Sigmoid colon (tissue), 3 donors: Measurements from ENCODE around the gene TYSND1.

Experiments
- CTCF ChIP-seq, 4 experiments: fragments of 450-650 bp in 3 of 4; fragments of 200-600 bp in 1 of 4; IDR thresholded peaks; one replicate each; pipeline ENCODE4 v1.5.1; 2016 to 2019; ENCODE audit warnings: antibody characterized with exemption in 4 of 4, mild to moderate bottlenecking in 3 of 4, moderate library complexity in 2 of 4
- POLR2A ChIP-seq, 2 donors: fragments of 450-650 bp; IDR thresholded peaks; one replicate each; pipeline ENCODE4 v1.6.1; 2016; ENCODE audit warnings: antibody characterized with exemption in 2 of 2, mild to moderate bottlenecking in 2 of 2, moderate library complexity in 2 of 2

GRCh38 chr10:70125918-70126552 lies 20.5 kb downstream of the TYSND1 start:
- no peak for TF ChIP-seq CTCF (IDR thresholded peaks at IDR 0.05)
- no peak for TF ChIP-seq POLR2A (IDR thresholded peaks at IDR 0.05)
